ENCODE results near the gene AGK.

The AGK gene

GRCh38 chr7:141696348-141696747, 145.1 kb downstream of the AGK start:
- no peaks in the 10 kb centered on the region for H3K9me3 Mint-ChIP-seq
- peaks cover 37% of the 10 kb centered on the region for H3K36me3 Mint-ChIP-seq (ENCODE audit: low read depth)
- H3K4me3 Mint-ChIP-seq, result no peak overlapping the region
- peaks cover 6% of the 10 kb centered on the region for H3K27me3 Mint-ChIP-seq
- intact Hi-C loops (cut with micrococcal nuclease), result loop anchor here (2.0 kb wide), 1 partner anchor 32 kb away; no protein-coding TSS in a partner anchor
- H3K4me1 Mint-ChIP-seq (ENCODE audit: low read depth), result peaks cover 66% of the 10 kb centered on the region
- H3K27ac Mint-ChIP-seq, result no peak overlapping the region

GRCh38 chr7:141697211-141697871, 146.1 kb downstream of the AGK start:
- H3K36me3 Mint-ChIP-seq (ENCODE audit: low read depth), result peaks cover 37% of the 10 kb centered on the region
- no peaks in the 10 kb centered on the region for H3K9me3 Mint-ChIP-seq
- no peak overlapping the region for H3K4me3 Mint-ChIP-seq
- H3K4me1 Mint-ChIP-seq (ENCODE audit: low read depth), result peaks cover 67% of the 10 kb centered on the region
- intact Hi-C loops (cut with micrococcal nuclease), result loop anchor here (2.0 kb wide), 1 partner anchor 33 kb away; no protein-coding TSS in a partner anchor
- no peak overlapping the region for H3K27ac Mint-ChIP-seq
- H3K27me3 Mint-ChIP-seq, result peaks cover 6% of the 10 kb centered on the region

GRCh38 chr7:141698247-141699015, 147.2 kb downstream of the AGK start:
- Mint-ChIP-seq H3K4me1 (ENCODE audit: low read depth) (peaks cover 72% of the 10 kb centered on the region), H3K27me3 (peaks cover 10% of the 10 kb centered on the region), H3K4me3 (no peak overlapping the region), H3K36me3 (ENCODE audit: low read depth) (peaks cover 36% of the 10 kb centered on the region), H3K27ac (no peak overlapping the region), H3K9me3 (no peaks in the 10 kb centered on the region)
- intact Hi-C loops (cut with micrococcal nuclease), result no loop called here

GRCh38 chr7:141699860-141700259, 148.7 kb downstream of the AGK start:
- H3K27ac Mint-ChIP-seq, result no peak overlapping the region
- H3K27me3 Mint-ChIP-seq, result peaks cover 14% of the 10 kb centered on the region
- H3K4me3 Mint-ChIP-seq, result peak overlapping the region; percentile 77

GRCh38 chr7:141700296-141700847, 149.2 kb downstream of the AGK start:
- peaks cover 14% of the 10 kb centered on the region for H3K27me3 Mint-ChIP-seq
- H3K36me3 Mint-ChIP-seq (ENCODE audit: low read depth), result peaks cover 22% of the 10 kb centered on the region
- H3K4me3 Mint-ChIP-seq, result peak overlapping the region; percentile 77
- H3K4me1 Mint-ChIP-seq (ENCODE audit: low read depth), result peaks cover 62% of the 10 kb centered on the region
- intact Hi-C loops (cut with micrococcal nuclease), result loop anchor here (5.0 kb wide), 1 partner anchor 37 kb away; the partner anchor contains the start of gene SSBP1
- H3K9me3 Mint-ChIP-seq, result no peaks in the 10 kb centered on the region
- peak overlapping the region; percentile 61 for H3K27ac Mint-ChIP-seq

More at GRCh38 chr7:141699860-141700259, 148.7 kb downstream of the AGK start:
- peaks cover 27% of the 10 kb centered on the region for H3K36me3 Mint-ChIP-seq (ENCODE audit: low read depth)
- peaks cover 67% of the 10 kb centered on the region for H3K4me1 Mint-ChIP-seq (ENCODE audit: low read depth)
- intact Hi-C loops (cut with micrococcal nuclease), result loop anchor here (5.0 kb wide), 1 partner anchor 37 kb away; the partner anchor contains the start of gene SSBP1
- H3K9me3 Mint-ChIP-seq, result no peaks in the 10 kb centered on the region

- H3K9me3 Mint-ChIP-seq, result no peaks in the 10 kb centered on the region
- peaks cover 57% of the 10 kb centered on the region for H3K4me1 Mint-ChIP-seq (ENCODE audit: low read depth)
Observed at GRCh38 chr7:141700848-141701371, 149.7 kb downstream of the AGK start.

GRCh38 chr7:141701489-141702046, 150.4 kb downstream of the AGK start:
- peak overlapping the region; percentile 61 for H3K27ac Mint-ChIP-seq
- intact Hi-C loops (cut with micrococcal nuclease), result loop anchor here (5.0 kb wide), 1 partner anchor 36 kb away; the partner anchor contains the start of gene SSBP1
- peaks cover 50% of the 10 kb centered on the region for H3K4me1 Mint-ChIP-seq (ENCODE audit: low read depth)

More at GRCh38 chr7:141700848-141701371, 149.7 kb downstream of the AGK start:
- Mint-ChIP-seq H3K27me3 (peaks cover 14% of the 10 kb centered on the region), H3K36me3 (ENCODE audit: low read depth) (peaks cover 17% of the 10 kb centered on the region), H3K4me3 (peak overlapping the region; percentile 77), H3K27ac (peak overlapping the region; percentile 61)
- intact Hi-C loops (cut with micrococcal nuclease), result loop anchor here (5.0 kb wide), 1 partner anchor 36 kb away; the partner anchor contains the start of gene SSBP1

GRCh38 chr7:141702047-141702567, 150.9 kb downstream of the AGK start, which contains the start of gene DENND11:
TSS of gene DENND11 (minus strand) at chr7:141702166. CDS start at chr7:141702153, 13 bp downstream.
- intact Hi-C loops (cut with micrococcal nuclease), result loop anchor here (5.0 kb wide), 1 partner anchor 35 kb away; the partner anchor contains the start of gene SSBP1
- peaks cover 45% of the 10 kb centered on the region for H3K4me1 Mint-ChIP-seq (ENCODE audit: low read depth)
- peaks cover 17% of the 10 kb centered on the region for H3K36me3 Mint-ChIP-seq (ENCODE audit: low read depth)
- H3K27me3 Mint-ChIP-seq, result peaks cover 14% of the 10 kb centered on the region
- H3K4me3 Mint-ChIP-seq, result peak within 1 kb of the TSS; percentile 77
- peak within 1 kb of the TSS; percentile 61 for H3K27ac Mint-ChIP-seq
- no peaks in the 10 kb centered on the region for H3K9me3 Mint-ChIP-seq

More at GRCh38 chr7:141701489-141702046, 150.4 kb downstream of the AGK start:
- Mint-ChIP-seq H3K36me3 (ENCODE audit: low read depth) (peaks cover 17% of the 10 kb centered on the region), H3K9me3 (no peaks in the 10 kb centered on the region), H3K27me3 (peaks cover 14% of the 10 kb centered on the region), H3K4me3 (peak overlapping the region; percentile 77)

- Mint-ChIP-seq H3K27ac (no peak overlapping the region), H3K4me1 (ENCODE audit: low read depth) (peaks cover 38% of the 10 kb centered on the region), H3K27me3 (peaks cover 14% of the 10 kb centered on the region), H3K4me3 (no peak overlapping the region), H3K36me3 (ENCODE audit: low read depth) (peaks cover 14% of the 10 kb centered on the region), H3K9me3 (no peaks in the 10 kb centered on the region)
- intact Hi-C loops (cut with micrococcal nuclease), result loop anchor here (5.0 kb wide), 1 partner anchor 34 kb away; the partner anchor contains the start of gene SSBP1
Observed at GRCh38 chr7:141702892-141703291, 151.7 kb downstream of the AGK start.

GRCh38 chr7:141704112-141704511, 152.9 kb downstream of the AGK start:
- H3K9me3 Mint-ChIP-seq, result no peaks in the 10 kb centered on the region
- H3K4me3 Mint-ChIP-seq, result no peak overlapping the region
- peaks cover 26% of the 10 kb centered on the region for H3K4me1 Mint-ChIP-seq (ENCODE audit: low read depth)
- H3K36me3 Mint-ChIP-seq (ENCODE audit: low read depth), result peaks cover 8% of the 10 kb centered on the region
- no peak overlapping the region for H3K27ac Mint-ChIP-seq
- intact Hi-C loops (cut with micrococcal nuclease), result loop anchor here (5.0 kb wide), 1 partner anchor 33 kb away; the partner anchor contains the start of gene SSBP1
- H3K27me3 Mint-ChIP-seq, result peaks cover 14% of the 10 kb centered on the region

- H3K4me1 Mint-ChIP-seq (ENCODE audit: low read depth), result peaks cover 20% of the 10 kb centered on the region
- no peak overlapping the region for H3K4me3 Mint-ChIP-seq
- no peaks in the 10 kb centered on the region for H3K9me3 Mint-ChIP-seq
- H3K27me3 Mint-ChIP-seq, result peaks cover 14% of the 10 kb centered on the region
- no peak overlapping the region for H3K27ac Mint-ChIP-seq
- intact Hi-C loops (cut with micrococcal nuclease), result loop anchor here (5.0 kb wide), 1 partner anchor 33 kb away; the partner anchor contains the start of gene SSBP1
- H3K36me3 Mint-ChIP-seq (ENCODE audit: low read depth), result peaks cover 8% of the 10 kb centered on the region
Observed at GRCh38 chr7:141704741-141705140, 153.5 kb downstream of the AGK start.
